ENCODE measurements around the gene DSCAML1.

DSCAML1 gene

GRCh38 chr11:117796872-117797529, at the start of gene DSCAML1:
TSS of gene DSCAML1 (minus strand) at chr11:117797216. CDS start at chr11:117797079, 137 bp downstream.
- DNase-seq, result peak in 2 of 3 donors; percentile 27 to 49

- peak; percentile 81 to 91 (median 89) for DNase-seq
These were observed 46.9 kb upstream of the DSCAML1 start for GRCh38 chr11:117843666-117844484.

GRCh38 chr11:117842131-117842941, 45.3 kb upstream of the DSCAML1 start:
- DNase-seq, result peak; percentile 95 to 99 (median 98)

GRCh38 chr11:117841551-117842031, 44.6 kb upstream of the DSCAML1 start:
- peak; percentile 47 to 55 (median 55) for DNase-seq

GRCh38 chr11:117840881-117841550, 44.0 kb upstream of the DSCAML1 start:
- DNase-seq, result no peak

GRCh38 chr11:117839936-117840813, 43.2 kb upstream of the DSCAML1 start:
- no peak for DNase-seq

GRCh38 chr11:117839380-117839881, 42.4 kb upstream of the DSCAML1 start:
- DNase-seq, result no peak

GRCh38 chr11:117838901-117839300, 41.9 kb upstream of the DSCAML1 start:
- no peak for DNase-seq

GRCh38 chr11:117837791-117838190, 40.8 kb upstream of the DSCAML1 start:
- DNase-seq, result no peak

GRCh38 chr11:117837070-117837776, 40.2 kb upstream of the DSCAML1 start:
- DNase-seq, result peak; percentile 32 to 59 (median 37)

- peak; percentile 44 to 50 (median 46) for DNase-seq
These were observed 39.3 kb upstream of the DSCAML1 start for GRCh38 chr11:117836077-117836960.

GRCh38 chr11:117835576-117835975, 38.6 kb upstream of the DSCAML1 start:
- DNase-seq, result no peak

- DNase-seq, result no peak
These were observed 37.9 kb upstream of the DSCAML1 start for GRCh38 chr11:117834838-117835443.

GRCh38 chr11:117834068-117834810, 37.2 kb upstream of the DSCAML1 start:
- DNase-seq, result no peak

GRCh38 chr11:117833401-117833891, 36.4 kb upstream of the DSCAML1 start:
- DNase-seq, result no peak

- no peak for DNase-seq
These were observed 35.5 kb upstream of the DSCAML1 start for GRCh38 chr11:117832511-117832910.

GRCh38 chr11:117831661-117832415, 34.8 kb upstream of the DSCAML1 start:
- DNase-seq, result no peak

All from suppressor macrophage treated with lipopolysaccharide for 1 hour (primary cell).